ENCODE data around the gene ROS1. TPM values are rescaled to one million over a fixed set of nuclear protein-coding genes. Genes with fewer than 3 reads are reported as not detected.

The ROS1 gene
- total RNA-seq, 2 experiments from 2014 or later: not detected

DNA sequence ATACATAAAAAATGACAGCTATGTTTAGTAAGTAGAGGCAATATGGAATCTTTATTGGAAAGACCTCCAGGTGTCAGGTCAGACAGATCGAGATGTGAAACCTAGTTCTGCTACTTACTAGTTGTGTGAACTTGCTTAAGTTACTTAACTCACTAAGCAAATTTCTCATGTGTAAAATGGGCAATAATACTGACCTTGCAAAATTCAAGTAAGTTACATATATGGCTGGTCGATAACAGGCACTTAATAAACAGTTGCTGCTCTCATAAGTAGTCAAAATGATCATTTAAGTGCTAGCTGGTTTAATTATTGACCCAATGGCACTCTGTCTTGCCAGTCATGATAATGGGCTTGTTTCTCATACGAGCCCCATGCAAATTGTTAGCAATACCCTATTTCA is 114.4 kb downstream of the ROS1 start:
- H3K4me1 Mint-ChIP-seq (ENCODE audit: low read depth): no peaks in the 10 kb centered on the region
- H3K27ac Mint-ChIP-seq: no peak overlapping the region
- POLR2A ChIA-PET: no interaction called here
- H3K36me3 Mint-ChIP-seq (ENCODE audit: low read depth): no peaks in the 10 kb centered on the region
- Histone ChIP-seq H3K9me3 (ENCODE audit: control insufficient read depth in 1 of 2, insufficient read depth in 1 of 2, low read length in 2 of 2) (no peaks in the 10 kb centered on the region), H3K4me3 (ENCODE audit: low read length) (no peak overlapping the region), H3K36me3 (ENCODE audit: insufficient read depth, low read length) (no peaks in the 10 kb centered on the region), H3K27me3 (ENCODE audit: control insufficient read depth in 1 of 2, insufficient read depth in 2 of 2, low read length in 2 of 2) (peaks cover 0 to 4% of the 10 kb centered on the region in 2 experiments), H3K27ac (ENCODE audit: low read depth in 1 of 2, low read length in 2 of 2) (no peak overlapping the region), H3K4me1 (ENCODE audit: insufficient read depth, low read length) (no peaks in the 10 kb centered on the region)
- peaks cover 29% of the 10 kb centered on the region for H3K27me3 Mint-ChIP-seq
- intact Hi-C loops (cut with DNase I, micrococcal nuclease): no loop called here
- no peaks in the 10 kb centered on the region for H3K9me3 Mint-ChIP-seq
- CTCF ChIA-PET: no interaction called here
- TF ChIP-seq, protein P1, sequence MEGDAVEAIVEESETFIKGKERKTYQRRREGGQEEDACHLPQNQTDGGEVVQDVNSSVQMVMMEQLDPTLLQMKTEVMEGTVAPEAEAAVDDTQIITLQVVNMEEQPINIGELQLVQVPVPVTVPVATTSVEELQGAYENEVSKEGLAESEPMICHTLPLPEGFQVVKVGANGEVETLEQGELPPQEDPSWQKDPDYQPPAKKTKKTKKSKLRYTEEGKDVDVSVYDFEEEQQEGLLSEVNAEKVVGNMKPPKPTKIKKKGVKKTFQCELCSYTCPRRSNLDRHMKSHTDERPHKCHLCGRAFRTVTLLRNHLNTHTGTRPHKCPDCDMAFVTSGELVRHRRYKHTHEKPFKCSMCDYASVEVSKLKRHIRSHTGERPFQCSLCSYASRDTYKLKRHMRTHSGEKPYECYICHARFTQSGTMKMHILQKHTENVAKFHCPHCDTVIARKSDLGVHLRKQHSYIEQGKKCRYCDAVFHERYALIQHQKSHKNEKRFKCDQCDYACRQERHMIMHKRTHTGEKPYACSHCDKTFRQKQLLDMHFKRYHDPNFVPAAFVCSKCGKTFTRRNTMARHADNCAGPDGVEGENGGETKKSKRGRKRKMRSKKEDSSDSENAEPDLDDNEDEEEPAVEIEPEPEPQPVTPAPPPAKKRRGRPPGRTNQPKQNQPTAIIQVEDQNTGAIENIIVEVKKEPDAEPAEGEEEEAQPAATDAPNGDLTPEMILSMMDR (IDR thresholded peaks at IDR 0.05): no peak
- DNase-seq (no peak), ATAC-seq (ENCODE audit: poor library complexity) (no peak)
- H3K4me3 Mint-ChIP-seq: no peak overlapping the region

DNA sequence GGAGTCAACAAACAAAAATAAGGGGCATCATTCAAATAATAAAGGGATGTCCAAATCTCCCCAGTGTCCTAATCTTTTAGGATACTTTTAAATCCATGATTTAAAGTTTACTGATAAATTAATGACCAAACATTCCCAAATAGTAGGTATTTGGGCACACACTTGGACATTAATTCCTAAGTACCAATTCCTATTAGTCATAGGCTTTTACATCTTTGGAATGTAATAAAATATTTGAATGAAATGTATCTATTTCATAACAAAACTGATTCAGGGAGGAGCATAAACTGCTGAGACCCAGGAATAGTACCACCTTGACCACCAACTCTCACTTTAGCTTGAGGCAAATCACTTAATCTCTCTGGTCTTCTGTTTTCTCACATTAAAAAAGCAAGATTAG is 116.1 kb downstream of the ROS1 start:
- no peak overlapping the region for H3K4me3 Mint-ChIP-seq
- no peaks in the 10 kb centered on the region for H3K36me3 Mint-ChIP-seq (ENCODE audit: low read depth)
- no peaks in the 10 kb centered on the region for H3K9me3 Mint-ChIP-seq
- TF ChIP-seq, protein P1 (IDR thresholded peaks at IDR 0.05): no peak
- H3K9me3 ChIP-seq (ENCODE audit: control insufficient read depth in 1 of 2, insufficient read depth in 1 of 2, low read length in 2 of 2): no peaks in the 10 kb centered on the region
- peaks cover 28% of the 10 kb centered on the region for H3K27me3 Mint-ChIP-seq
- DNase-seq (no peak), ATAC-seq (ENCODE audit: poor library complexity) (no peak)
- H3K4me3 ChIP-seq (ENCODE audit: low read length): no peak overlapping the region
- ChIA-PET CTCF (no interaction called here), POLR2A (no interaction called here)
- no peaks in the 10 kb centered on the region for H3K4me1 ChIP-seq (ENCODE audit: insufficient read depth, low read length)
- peaks cover 0 to 4% of the 10 kb centered on the region in 2 experiments for H3K27me3 ChIP-seq (ENCODE audit: control insufficient read depth in 1 of 2, insufficient read depth in 2 of 2, low read length in 2 of 2)
- H3K27ac Mint-ChIP-seq: no peak overlapping the region
- no peaks in the 10 kb centered on the region for H3K4me1 Mint-ChIP-seq (ENCODE audit: low read depth)
- no peaks in the 10 kb centered on the region for H3K36me3 ChIP-seq (ENCODE audit: insufficient read depth, low read length)
- H3K27ac ChIP-seq (ENCODE audit: low read depth in 1 of 2, low read length in 2 of 2): no peak overlapping the region
- intact Hi-C loops (cut with DNase I, micrococcal nuclease): no loop called here

DNA sequence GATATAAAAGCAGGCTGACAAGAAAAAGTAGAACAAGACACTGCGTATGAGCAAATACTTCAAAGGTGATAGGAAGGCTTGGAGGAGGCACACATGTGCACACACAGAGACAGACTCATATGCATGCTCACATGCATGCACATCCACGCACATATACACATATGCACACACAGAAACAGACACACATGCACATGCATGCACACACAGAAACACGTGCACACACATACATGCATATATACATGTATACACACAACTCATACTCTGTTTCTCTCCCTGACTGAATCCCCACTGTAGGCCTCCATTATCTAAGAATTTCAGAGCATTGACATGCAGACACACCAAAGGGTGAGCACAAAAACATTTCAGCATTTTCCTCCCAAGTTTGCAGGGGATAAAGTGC is 116.7 kb downstream of the ROS1 start:
- Mint-ChIP-seq H3K9me3 (no peaks in the 10 kb centered on the region), H3K4me3 (no peak overlapping the region), H3K36me3 (ENCODE audit: low read depth) (no peaks in the 10 kb centered on the region), H3K27me3 (peaks cover 31% of the 10 kb centered on the region), H3K4me1 (ENCODE audit: low read depth) (no peaks in the 10 kb centered on the region), H3K27ac (no peak overlapping the region)
- Histone ChIP-seq H3K27ac (ENCODE audit: low read depth in 1 of 2, low read length in 2 of 2) (no peak overlapping the region), H3K9me3 (ENCODE audit: control insufficient read depth in 1 of 2, insufficient read depth in 1 of 2, low read length in 2 of 2) (no peaks in the 10 kb centered on the region), H3K4me1 (ENCODE audit: insufficient read depth, low read length) (no peaks in the 10 kb centered on the region), H3K4me3 (ENCODE audit: low read length) (no peak overlapping the region), H3K27me3 (ENCODE audit: control insufficient read depth in 1 of 2, insufficient read depth in 2 of 2, low read length in 2 of 2) (peaks cover 0 to 4% of the 10 kb centered on the region in 2 experiments), H3K36me3 (ENCODE audit: insufficient read depth, low read length) (no peaks in the 10 kb centered on the region)
- DNase-seq: no peak
- CTCF ChIA-PET: no interaction called here
- POLR2A ChIA-PET: no interaction called here
- ATAC-seq (ENCODE audit: poor library complexity): no peak
- intact Hi-C loops (cut with DNase I, micrococcal nuclease): no loop called here
- TF ChIP-seq, protein P1 (IDR thresholded peaks at IDR 0.05): no peak
